Measurements from ENCODE around the gene FAM217B.

Gene FAM217B

DNA sequence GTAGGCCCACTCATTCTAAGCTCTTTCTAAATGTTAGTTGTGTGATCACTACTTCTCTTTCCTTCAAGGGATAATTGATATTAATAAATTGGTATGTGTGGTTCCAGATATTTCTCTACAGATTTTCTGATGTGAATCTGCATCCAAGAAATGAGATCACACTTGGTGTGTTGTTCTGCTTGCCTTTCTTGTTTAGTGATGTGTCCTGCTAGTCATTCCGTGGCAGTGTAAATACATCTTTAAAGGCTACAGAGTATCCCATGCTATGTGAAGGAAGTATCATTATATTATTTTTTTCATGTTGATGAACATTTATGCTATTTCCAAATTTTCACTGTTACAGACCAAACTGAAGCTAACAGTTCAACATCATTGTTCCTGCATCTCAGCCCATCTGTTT is 31.2 kb downstream of the FAM217B start:
- Histone ChIP-seq H3K9me3 (ENCODE audit: low read depth, low read length) (no peaks in the 10 kb centered on the region), H3K36me3 (ENCODE audit: insufficient read depth, low read length) (no peaks in the 10 kb centered on the region), H3K27ac (no peak overlapping the region), H3K9ac (ENCODE audit: insufficient read length) (no peak overlapping the region), H3K4me3 (no peak overlapping the region)
- no peak for DNase-seq (ENCODE audit: low read depth, low spot score)
- no peak for TF ChIP-seq FOXP2 (optimal IDR thresholded peaks at IDR 0.05; ENCODE audit: control extremely low read depth, extremely low read length, insufficient read depth)
- TF ChIP-seq POLR2AphosphoS5 (IDR thresholded peaks at IDR 0.05; ENCODE audit: borderline replicate concordance, low read depth, low read length), result no peak
- TF ChIP-seq EZH2 (IDR thresholded peaks at IDR 0.05), result no peak

DNA sequence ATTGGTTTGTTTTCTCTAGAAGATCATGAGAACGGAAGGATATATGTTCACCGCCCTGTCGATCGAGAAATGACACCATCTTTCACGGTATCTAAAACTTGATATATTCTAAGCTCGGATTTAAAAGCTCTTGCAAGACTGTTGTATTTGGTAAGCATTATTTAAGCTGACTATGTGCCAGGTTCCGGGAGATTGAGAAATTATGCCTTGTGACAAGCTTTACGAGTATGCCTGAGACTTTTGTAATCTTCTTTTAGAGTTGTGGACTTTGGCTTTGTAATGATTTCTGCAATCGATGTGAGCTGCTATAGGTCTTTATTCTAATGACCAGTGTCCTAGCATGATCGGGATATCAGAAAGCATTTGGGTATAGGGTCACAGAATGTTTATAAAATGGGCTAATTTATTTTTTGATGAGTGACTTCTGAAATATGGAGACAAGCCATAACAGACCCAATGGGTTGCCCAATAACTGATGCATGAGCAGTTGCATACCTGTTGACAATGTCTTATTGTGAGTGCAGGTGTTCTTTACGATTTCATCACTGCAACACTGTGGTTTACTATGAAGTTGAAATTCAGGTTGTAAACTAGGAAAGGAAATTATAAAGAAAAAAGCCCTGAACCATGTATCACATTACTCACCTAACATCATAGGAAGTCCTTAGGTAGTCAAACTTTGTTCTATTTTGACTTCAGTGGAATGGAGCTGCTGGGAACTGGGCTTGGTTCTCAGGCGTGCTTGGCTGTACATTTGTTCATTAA is 32.0 kb downstream of the FAM217B start:
- no peak for DNase-seq (ENCODE audit: low read depth, low spot score)

DNA sequence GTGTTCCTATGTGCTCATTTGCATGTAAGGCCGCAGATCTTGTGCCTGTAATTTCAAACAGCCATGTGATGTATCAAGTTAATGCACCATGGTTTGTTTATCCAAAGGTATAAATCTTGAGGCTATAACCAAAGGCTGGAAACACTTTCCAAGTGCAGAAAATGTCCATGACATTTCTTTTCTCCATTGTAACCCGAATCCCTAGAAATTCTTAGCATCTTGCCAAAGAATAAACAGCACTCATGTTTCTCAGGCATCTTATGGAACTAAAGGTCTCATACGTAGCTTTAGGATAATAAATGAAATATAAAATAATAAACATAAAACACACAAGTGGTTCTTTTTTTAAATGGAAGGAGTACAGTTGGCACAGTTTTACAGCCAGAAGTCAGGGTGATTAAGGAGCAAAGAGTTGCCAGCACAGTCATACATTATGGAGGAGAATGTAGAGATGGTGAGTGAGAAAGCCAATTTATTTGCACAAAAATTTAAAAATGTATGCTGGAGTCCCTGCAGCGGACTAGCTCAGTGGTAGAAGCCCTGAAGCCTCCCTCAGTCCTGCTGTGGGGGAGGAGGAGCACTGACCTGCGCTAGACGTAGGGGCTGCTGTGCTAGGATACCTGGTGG is 36.1 kb downstream of the FAM217B start:
- TF ChIP-seq EZH2 (IDR thresholded peaks at IDR 0.05) (no peak), POLR2AphosphoS5 (IDR thresholded peaks at IDR 0.05; ENCODE audit: borderline replicate concordance, low read depth, low read length) (no peak), FOXP2 (optimal IDR thresholded peaks at IDR 0.05; ENCODE audit: control extremely low read depth, extremely low read length, insufficient read depth) (no peak)
- Histone ChIP-seq H3K9me3 (ENCODE audit: low read depth, low read length) (no peaks in the 10 kb centered on the region; the same call in 1 of the 2 replicates), H3K36me3 (ENCODE audit: insufficient read depth, low read length) (no peaks in the 10 kb centered on the region), H3K4me3 (no peak overlapping the region), H3K9ac (ENCODE audit: insufficient read length) (no peak overlapping the region), H3K27ac (no peak overlapping the region)
- no peak for DNase-seq (ENCODE audit: low read depth, low spot score)

More for the DNA sequence above, 32.0 kb downstream of the FAM217B start:
- Histone ChIP-seq H3K36me3 (ENCODE audit: insufficient read depth, low read length) (no peaks in the 10 kb centered on the region), H3K27ac (no peak overlapping the region), H3K9me3 (ENCODE audit: low read depth, low read length) (no peaks in the 10 kb centered on the region), H3K4me3 (no peak overlapping the region), H3K9ac (ENCODE audit: insufficient read length) (no peak overlapping the region)
- TF ChIP-seq EZH2 (IDR thresholded peaks at IDR 0.05), result no peak
- TF ChIP-seq FOXP2 (optimal IDR thresholded peaks at IDR 0.05; ENCODE audit: control extremely low read depth, extremely low read length, insufficient read depth), result no peak
- no peak for TF ChIP-seq POLR2AphosphoS5 (IDR thresholded peaks at IDR 0.05; ENCODE audit: borderline replicate concordance, low read depth, low read length)

DNA sequence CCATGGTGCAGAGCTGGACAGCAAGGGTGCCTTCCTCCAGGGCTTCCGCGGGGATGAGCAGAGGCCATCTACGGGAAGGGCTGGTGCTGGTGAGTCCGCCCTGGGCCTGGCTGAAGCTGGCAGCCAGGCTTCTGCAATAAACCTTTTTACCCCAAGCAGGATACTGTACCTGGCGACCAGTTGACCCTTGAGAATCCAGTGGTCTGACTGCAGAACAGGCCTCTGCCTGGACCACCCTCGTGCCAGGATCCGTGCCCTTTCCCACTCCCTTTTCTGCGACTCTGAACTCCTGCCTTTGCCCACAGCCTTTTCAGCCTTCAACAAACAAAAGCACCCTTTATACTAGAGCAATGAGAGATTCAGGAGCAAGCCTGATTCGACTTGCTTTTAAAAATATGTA is 36.9 kb downstream of the FAM217B start:
- Histone ChIP-seq H3K9me3 (ENCODE audit: low read depth, low read length) (no peaks in the 10 kb centered on the region; the same call in 1 of the 2 replicates), H3K4me3 (no peak overlapping the region), H3K36me3 (ENCODE audit: insufficient read depth, low read length) (no peaks in the 10 kb centered on the region), H3K9ac (ENCODE audit: insufficient read length) (no peak overlapping the region), H3K27ac (no peak overlapping the region)
- no peak for DNase-seq (ENCODE audit: low read depth, low spot score)
- TF ChIP-seq POLR2AphosphoS5 (IDR thresholded peaks at IDR 0.05; ENCODE audit: borderline replicate concordance, low read depth, low read length) (no peak), FOXP2 (optimal IDR thresholded peaks at IDR 0.05; ENCODE audit: control extremely low read depth, extremely low read length, insufficient read depth) (no peak), EZH2 (IDR thresholded peaks at IDR 0.05) (no peak)

DNA sequence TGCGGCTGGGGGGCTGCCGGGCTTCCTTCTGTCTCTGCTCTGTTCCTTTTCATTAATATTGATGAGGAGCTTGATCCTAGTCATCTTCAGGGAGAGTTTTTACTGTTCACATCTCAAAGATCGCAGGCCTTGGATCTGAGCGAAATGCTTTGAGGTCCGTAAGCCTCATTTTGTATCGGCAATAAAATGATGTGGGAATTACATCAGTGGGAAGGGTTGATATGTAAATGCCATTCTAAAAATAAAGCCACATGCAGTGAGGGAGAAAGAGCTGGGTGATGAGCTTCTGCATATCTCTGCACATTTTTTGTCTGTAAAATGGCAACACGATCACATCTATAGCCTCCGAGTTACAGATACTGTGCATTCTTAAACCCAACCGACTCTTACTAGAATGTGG is 42.9 kb downstream of the FAM217B start:
- no peaks in the 10 kb centered on the region for H3K36me3 ChIP-seq (ENCODE audit: insufficient read depth, low read length)
- H3K9me3 ChIP-seq (ENCODE audit: low read depth, low read length), result no peaks in the 10 kb centered on the region; the same call in 1 of the 2 replicates
- H3K9ac ChIP-seq (ENCODE audit: insufficient read length), result no peak overlapping the region
- DNase-seq (ENCODE audit: low read depth, low spot score), result no peak
- TF ChIP-seq EZH2 (IDR thresholded peaks at IDR 0.05) (no peak), POLR2AphosphoS5 (IDR thresholded peaks at IDR 0.05; ENCODE audit: borderline replicate concordance, low read depth, low read length) (no peak), FOXP2 (optimal IDR thresholded peaks at IDR 0.05; ENCODE audit: control extremely low read depth, extremely low read length, insufficient read depth) (no peak)
- no peak overlapping the region for H3K27ac ChIP-seq
- H3K4me3 ChIP-seq, result no peak overlapping the region

DNA sequence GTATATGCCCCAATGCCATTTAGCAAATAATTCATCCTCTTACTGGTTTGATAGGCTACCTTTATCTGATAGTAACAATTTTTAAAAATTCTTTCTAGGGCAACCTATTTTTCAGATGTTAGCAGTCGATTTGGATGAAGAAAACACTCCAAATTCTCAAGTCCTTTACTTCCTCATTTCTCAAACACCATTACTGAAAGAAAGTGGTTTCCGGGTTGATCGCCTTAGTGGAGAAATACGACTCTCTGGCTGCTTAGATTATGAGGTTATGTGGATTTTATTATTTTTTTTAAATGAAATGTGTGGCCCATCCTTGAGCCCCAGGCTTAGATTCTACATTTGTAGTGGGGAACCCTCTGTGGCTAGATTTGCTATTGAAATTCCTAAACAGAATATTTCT is 44.4 kb downstream of the FAM217B start:
- TF ChIP-seq POLR2AphosphoS5 (IDR thresholded peaks at IDR 0.05; ENCODE audit: borderline replicate concordance, low read depth, low read length), result no peak
- no peak for TF ChIP-seq FOXP2 (optimal IDR thresholded peaks at IDR 0.05; ENCODE audit: control extremely low read depth, extremely low read length, insufficient read depth)
- TF ChIP-seq EZH2 (IDR thresholded peaks at IDR 0.05), result no peak
- Histone ChIP-seq H3K4me3 (no peak overlapping the region), H3K36me3 (ENCODE audit: insufficient read depth, low read length) (no peaks in the 10 kb centered on the region), H3K9me3 (ENCODE audit: low read depth, low read length) (no peaks in the 10 kb centered on the region; the same call in 1 of the 2 replicates), H3K27ac (no peak overlapping the region), H3K9ac (ENCODE audit: insufficient read length) (no peak overlapping the region)
- no peak for DNase-seq (ENCODE audit: low read depth, low spot score)

DNA sequence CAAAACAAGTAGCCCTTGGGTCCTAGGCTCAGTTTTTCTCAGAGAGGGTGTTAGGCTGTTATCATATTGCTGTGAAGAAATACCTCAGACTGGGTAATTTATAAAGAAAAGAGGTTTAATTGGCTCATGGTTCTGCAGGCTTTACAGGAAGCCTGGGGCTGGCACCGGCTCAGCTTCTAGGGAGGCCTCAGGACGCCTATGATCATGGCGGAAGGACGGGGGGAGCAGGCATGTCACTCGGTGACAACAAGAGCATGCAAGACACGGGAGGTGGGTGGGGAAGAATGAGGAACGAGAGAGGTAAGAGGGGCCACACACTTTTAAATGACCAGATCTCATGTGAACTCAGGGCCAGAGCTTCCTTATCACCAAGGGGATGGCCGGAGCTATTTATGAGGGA is 45.0 kb downstream of the FAM217B start:
- DNase-seq (ENCODE audit: low read depth, low spot score), result no peak
- Histone ChIP-seq H3K4me3 (no peak overlapping the region), H3K36me3 (ENCODE audit: insufficient read depth, low read length) (no peaks in the 10 kb centered on the region), H3K9me3 (ENCODE audit: low read depth, low read length) (no peaks in the 10 kb centered on the region; the same call in 1 of the 2 replicates), H3K27ac (no peak overlapping the region), H3K9ac (ENCODE audit: insufficient read length) (no peak overlapping the region)
- TF ChIP-seq EZH2 (IDR thresholded peaks at IDR 0.05) (no peak), FOXP2 (optimal IDR thresholded peaks at IDR 0.05; ENCODE audit: control extremely low read depth, extremely low read length, insufficient read depth) (no peak), POLR2AphosphoS5 (IDR thresholded peaks at IDR 0.05; ENCODE audit: borderline replicate concordance, low read depth, low read length) (no peak)

DNA sequence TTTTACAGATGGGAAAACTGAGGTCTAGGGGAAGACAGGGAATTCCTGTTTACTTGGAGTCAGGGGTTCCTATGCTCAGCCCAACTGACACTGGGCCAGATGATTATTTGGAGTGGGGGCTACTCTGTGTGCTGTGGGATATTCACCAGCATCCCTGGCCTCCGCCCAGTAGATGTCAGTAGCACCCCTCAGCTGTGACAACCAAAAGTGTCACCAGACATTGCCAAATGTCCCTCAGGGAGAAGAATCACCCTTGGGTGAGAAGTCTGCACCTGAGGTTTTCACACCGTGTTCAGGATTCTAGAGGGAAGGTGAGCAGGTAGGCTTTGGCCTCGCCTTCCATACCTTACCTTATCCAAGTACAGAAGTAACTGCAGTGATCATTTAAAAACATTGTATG is 45.7 kb downstream of the FAM217B start:
- no peak for DNase-seq (ENCODE audit: low read depth, low spot score)
- no peak for TF ChIP-seq EZH2 (IDR thresholded peaks at IDR 0.05)
- TF ChIP-seq POLR2AphosphoS5 (IDR thresholded peaks at IDR 0.05; ENCODE audit: borderline replicate concordance, low read depth, low read length), result no peak
- TF ChIP-seq FOXP2 (optimal IDR thresholded peaks at IDR 0.05; ENCODE audit: control extremely low read depth, extremely low read length, insufficient read depth), result no peak
- Histone ChIP-seq H3K36me3 (ENCODE audit: insufficient read depth, low read length) (no peaks in the 10 kb centered on the region), H3K9ac (ENCODE audit: insufficient read length) (no peak overlapping the region), H3K27ac (no peak overlapping the region), H3K9me3 (ENCODE audit: low read depth, low read length) (no peaks in the 10 kb centered on the region), H3K4me3 (no peak overlapping the region)

All from SK-N-MC (cell line).